KMS-11 (cell line): ENCODE data around the gene MACROD2.

Experiments used
- H2AFZ ChIP-seq: fragments of 200-600 bp; sonication (generic); 2 replicates; pipeline ENCODE4 v1.6.1; 2016; ENCODE audit warnings: antibody characterized with exemption, mixed run types, low read depth
- H3K27ac ChIP-seq: fragments of 200-600 bp; sonication (generic); 2 replicates; pipeline ENCODE4 v1.6.1; 2016; ENCODE audit warnings: mild to moderate bottlenecking, mixed run types
- H3K27me3 ChIP-seq: fragments of 200-600 bp; sonication (generic); 2 replicates; pipeline ENCODE4 v1.6.1; 2017; ENCODE audit warnings: mild to moderate bottlenecking, low read depth, mixed run types, moderate library complexity; ENCODE audit not compliant: insufficient read depth
- H3K36me3 ChIP-seq: fragments of 200-600 bp; sonication (generic); 2 replicates; pipeline ENCODE4 v1.6.1; 2017; ENCODE audit warnings: mild to moderate bottlenecking, mixed run types; ENCODE audit not compliant: insufficient read depth
- H3K4me1 ChIP-seq: fragments of 200-600 bp; sonication (generic); 2 replicates; pipeline ENCODE4 v1.6.1; 2016; ENCODE audit warnings: mild to moderate bottlenecking, low read depth, mixed run types; ENCODE audit not compliant: poor library complexity, severe bottlenecking
- H3K4me2 ChIP-seq: fragments of 200-600 bp; sonication (generic); 2 replicates; pipeline ENCODE4 v1.7.0; 2016; ENCODE audit warnings: mild to moderate bottlenecking, mixed run types
- H3K4me3 ChIP-seq: fragments of 200-600 bp; sonication (generic); IDR thresholded peaks from 2 replicates; pipeline ENCODE4 v1.6.1; 2017; ENCODE audit warnings: low read depth, low read length, mixed read lengths; ENCODE audit not compliant: insufficient read depth
- H3K79me2 ChIP-seq: fragments of 200-600 bp; sonication (generic); 2 replicates; pipeline ENCODE4 v1.6.1; 2016; ENCODE audit warnings: low read depth, mixed run types; ENCODE audit not compliant: insufficient read depth
- H3K9ac ChIP-seq: fragments of 200-600 bp; sonication (generic); 2 replicates; pipeline ENCODE4 v1.6.1; 2016; ENCODE audit warnings: mild to moderate bottlenecking, mixed run types
- H4K20me1 ChIP-seq: fragments of 200-600 bp; sonication (generic); 2 replicates; pipeline ENCODE4 v1.6.1; 2016; ENCODE audit warnings: mild to moderate bottlenecking, mixed run types; ENCODE audit not compliant: insufficient read depth
- TF ChIP-seq, protein P1 (sequence below): fragments of 200-600 bp; sonication (generic); conservative IDR thresholded peaks from 2 replicates; pipeline ENCODE4 v1.6.1; 2017; ENCODE audit warnings: low read depth, mild to moderate bottlenecking, antibody characterized with exemption, low read length, moderate library complexity, mixed read lengths

MACROD2 gene

DNA sequence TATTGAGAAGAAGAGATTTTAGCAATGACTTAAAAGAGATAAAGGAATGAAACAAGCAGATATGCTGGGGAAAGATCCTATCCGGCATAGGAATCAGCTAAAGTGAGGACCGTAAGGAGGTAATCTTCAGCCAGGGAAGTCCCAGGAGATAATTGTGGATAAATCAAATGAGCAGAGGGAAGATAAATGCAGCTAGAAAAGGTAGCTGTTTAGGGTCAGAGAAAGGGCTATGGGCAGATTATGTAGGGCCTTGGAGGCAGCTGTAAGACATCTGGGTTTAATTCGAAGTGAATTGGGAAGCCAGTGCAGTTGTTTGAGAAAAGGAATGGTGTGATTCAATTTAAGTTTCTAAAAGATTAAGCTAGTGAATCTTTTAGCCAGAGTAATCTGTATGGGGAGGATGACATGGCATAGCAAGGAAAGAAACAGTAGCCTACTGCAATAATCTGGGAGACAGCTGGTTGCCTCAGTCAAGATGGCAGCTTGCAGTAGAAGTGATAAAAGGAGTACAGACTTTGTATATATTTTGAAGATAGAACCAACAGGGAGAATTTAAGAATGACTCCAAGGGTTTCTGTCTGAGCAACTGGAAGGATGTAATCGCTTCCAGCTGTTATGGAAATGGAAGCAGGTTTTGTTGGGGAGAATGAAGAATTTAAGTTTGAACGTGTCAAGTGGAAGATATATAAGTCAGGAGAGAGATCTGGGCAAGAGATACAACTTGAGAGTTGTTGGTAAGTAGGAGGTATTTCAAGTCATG is 894.4 kb downstream of the MACROD2 start:
- Histone ChIP-seq H3K4me1 (no peaks in the 10 kb centered on the region), H3K27me3 (no peaks in the 10 kb centered on the region), H3K27ac (no peak overlapping the region), H3K36me3 (no peaks in the 10 kb centered on the region), H4K20me1 (no peaks in the 10 kb centered on the region), H2AFZ (no peak overlapping the region), H3K4me3 (no peak overlapping the region), H3K4me2 (no peak overlapping the region), H3K9ac (no peak overlapping the region), H3K79me2 (no peaks in the 10 kb centered on the region)
- TF ChIP-seq, protein P1, sequence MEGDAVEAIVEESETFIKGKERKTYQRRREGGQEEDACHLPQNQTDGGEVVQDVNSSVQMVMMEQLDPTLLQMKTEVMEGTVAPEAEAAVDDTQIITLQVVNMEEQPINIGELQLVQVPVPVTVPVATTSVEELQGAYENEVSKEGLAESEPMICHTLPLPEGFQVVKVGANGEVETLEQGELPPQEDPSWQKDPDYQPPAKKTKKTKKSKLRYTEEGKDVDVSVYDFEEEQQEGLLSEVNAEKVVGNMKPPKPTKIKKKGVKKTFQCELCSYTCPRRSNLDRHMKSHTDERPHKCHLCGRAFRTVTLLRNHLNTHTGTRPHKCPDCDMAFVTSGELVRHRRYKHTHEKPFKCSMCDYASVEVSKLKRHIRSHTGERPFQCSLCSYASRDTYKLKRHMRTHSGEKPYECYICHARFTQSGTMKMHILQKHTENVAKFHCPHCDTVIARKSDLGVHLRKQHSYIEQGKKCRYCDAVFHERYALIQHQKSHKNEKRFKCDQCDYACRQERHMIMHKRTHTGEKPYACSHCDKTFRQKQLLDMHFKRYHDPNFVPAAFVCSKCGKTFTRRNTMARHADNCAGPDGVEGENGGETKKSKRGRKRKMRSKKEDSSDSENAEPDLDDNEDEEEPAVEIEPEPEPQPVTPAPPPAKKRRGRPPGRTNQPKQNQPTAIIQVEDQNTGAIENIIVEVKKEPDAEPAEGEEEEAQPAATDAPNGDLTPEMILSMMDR: no peak

DNA sequence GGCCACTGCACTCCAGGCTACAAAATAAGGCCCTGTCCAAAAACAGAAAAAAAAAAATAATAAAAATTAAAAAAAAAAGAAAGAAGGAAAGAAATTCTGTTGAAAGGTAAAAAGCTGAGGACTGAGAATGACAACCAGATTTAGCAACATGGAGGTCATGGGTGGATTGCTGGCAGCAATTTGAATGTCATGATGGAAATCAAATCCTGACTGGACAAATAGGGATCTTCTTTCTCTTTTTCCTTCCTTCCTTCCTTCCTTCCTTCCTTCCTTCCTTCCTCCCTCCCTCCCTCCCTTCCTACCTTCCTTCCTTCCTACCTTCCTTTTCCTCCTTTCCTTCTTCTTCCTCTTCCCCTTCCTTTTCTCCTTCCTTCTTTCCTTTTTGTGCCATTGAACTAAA is 895.4 kb downstream of the MACROD2 start:
- Histone ChIP-seq H3K9ac (no peak overlapping the region), H3K27ac (no peak overlapping the region), H3K4me3 (no peak overlapping the region), H3K4me1 (no peaks in the 10 kb centered on the region), H3K79me2 (no peaks in the 10 kb centered on the region), H4K20me1 (no peaks in the 10 kb centered on the region), H3K36me3 (no peaks in the 10 kb centered on the region), H2AFZ (no peak overlapping the region), H3K27me3 (no peaks in the 10 kb centered on the region), H3K4me2 (no peak overlapping the region)
- TF ChIP-seq, protein P1: no peak

DNA sequence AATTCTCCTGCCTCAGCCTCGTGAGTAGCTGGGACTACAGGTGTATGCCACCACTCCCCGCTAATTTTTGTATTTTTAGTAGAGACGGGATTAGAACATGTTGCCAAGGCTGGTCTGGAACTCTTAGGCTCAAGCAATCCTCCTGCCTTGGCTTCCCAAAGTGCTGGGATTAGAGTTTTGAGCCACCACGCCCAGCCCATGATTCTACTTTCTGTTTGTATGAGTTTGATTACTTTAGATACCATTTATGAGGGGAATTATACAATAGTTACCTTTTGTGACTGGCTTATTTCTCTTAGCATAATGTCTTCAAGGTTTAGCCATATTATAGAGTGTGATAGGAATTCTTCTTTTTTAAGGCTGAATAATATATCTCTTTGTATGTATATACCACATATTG is 897.5 kb downstream of the MACROD2 start:
- no peaks in the 10 kb centered on the region for H4K20me1 ChIP-seq
- H2AFZ ChIP-seq: no peak overlapping the region
- H3K79me2 ChIP-seq: no peaks in the 10 kb centered on the region
- no peaks in the 10 kb centered on the region for H3K36me3 ChIP-seq
- no peak overlapping the region for H3K27ac ChIP-seq
- no peaks in the 10 kb centered on the region for H3K4me1 ChIP-seq
- TF ChIP-seq, protein P1: no peak
- no peak overlapping the region for H3K4me3 ChIP-seq
- no peak overlapping the region for H3K9ac ChIP-seq
- H3K4me2 ChIP-seq: no peak overlapping the region
- H3K27me3 ChIP-seq: no peaks in the 10 kb centered on the region

DNA sequence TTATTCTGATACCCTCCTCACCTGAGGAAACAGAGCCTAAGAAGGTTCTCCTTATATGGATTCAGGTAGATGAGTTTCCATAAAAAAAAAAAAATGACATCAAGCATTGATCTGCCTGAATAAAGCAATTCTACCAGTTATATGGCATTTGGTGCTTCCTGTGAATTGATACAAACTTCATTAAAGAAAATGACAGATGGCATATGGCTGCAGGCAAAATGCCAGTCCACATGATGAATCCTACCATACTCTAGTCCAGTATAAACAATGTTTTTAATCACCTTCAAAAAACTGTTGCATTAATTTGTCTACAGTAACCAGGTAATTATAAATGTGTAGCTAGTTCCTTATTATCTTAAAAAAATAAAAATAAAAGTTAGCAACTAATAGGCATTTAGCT is 901.3 kb downstream of the MACROD2 start:
- Histone ChIP-seq H3K9ac (no peak overlapping the region), H3K27me3 (no peaks in the 10 kb centered on the region), H2AFZ (no peak overlapping the region), H3K36me3 (no peaks in the 10 kb centered on the region), H4K20me1 (no peaks in the 10 kb centered on the region), H3K4me1 (no peaks in the 10 kb centered on the region), H3K4me2 (no peak overlapping the region), H3K79me2 (no peaks in the 10 kb centered on the region), H3K4me3 (no peak overlapping the region), H3K27ac (no peak overlapping the region)
- TF ChIP-seq, protein P1: no peak
